GM21367 (cell line): Measurements from ENCODE around the gene HOXB3.

Source experiments
- ATAC-seq: cut with Tn5 transposase; IDR thresholded peaks from one replicate; pipeline ENCODE4 v1.9.1; 2021; ENCODE audit not compliant: unreplicated experiment

Gene HOXB3

DNA sequence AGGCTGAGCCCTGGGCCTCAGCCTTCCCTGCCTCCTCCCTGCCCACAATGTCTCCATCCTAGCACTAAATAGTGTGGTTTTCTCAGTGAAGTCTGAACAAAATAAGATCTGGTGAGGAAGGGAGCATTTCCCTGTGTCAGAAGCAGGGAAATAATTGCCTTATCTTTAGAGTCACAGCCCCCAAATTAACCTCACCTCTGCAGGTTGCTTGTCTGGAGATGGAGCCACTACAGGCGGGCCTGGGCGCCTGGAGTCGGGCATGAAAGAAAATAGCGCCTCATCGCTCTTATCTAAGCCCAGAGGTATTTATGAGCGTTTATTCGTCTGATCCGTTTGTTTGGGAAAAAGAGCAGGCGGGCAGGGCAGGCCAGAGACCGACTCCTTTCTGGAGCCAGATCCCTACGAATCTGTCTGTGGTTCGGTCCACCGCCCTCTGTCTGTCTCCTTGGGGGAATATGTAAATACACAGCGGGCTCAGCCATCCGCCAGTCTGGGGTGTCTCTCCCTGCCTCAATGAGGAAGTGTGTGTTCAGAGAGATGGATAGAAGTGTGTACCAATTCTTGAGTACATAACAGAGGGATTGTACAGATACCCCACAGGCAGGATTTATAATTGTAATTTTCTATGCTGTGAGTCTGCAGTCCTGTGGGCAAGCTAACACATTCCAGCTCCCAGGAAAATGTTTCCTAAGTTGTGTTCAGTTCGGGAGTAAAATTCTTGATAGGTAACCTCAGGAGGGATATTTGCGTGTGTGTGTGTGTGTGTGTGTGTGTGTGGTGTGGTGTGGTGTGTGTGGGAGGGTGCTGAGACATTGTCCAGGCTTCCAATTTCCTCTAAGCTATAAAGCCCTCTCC, 10.4 kb upstream of the HOXB3 start:
- no peak for ATAC-seq

DNA sequence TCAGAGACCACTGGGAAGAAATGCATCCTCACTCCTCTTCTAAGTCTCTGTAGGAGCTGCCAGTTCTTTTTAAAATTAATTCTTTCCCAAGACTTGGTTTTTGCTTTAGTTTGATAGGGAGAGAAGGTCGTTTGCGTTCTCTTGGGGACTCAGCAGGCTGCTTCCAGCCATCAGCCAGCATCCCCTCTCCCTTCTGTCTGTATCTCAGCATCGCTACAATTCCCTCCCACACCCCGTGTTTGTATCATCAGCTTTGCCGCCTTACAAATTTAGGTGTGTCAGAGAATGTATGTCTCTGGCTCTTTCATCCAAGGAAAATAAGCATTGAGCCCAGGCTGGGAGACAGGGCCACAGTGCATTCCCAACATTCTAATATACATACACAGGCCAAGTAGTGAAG, 9.3 kb upstream of the HOXB3 start:
- ATAC-seq = no peak

DNA sequence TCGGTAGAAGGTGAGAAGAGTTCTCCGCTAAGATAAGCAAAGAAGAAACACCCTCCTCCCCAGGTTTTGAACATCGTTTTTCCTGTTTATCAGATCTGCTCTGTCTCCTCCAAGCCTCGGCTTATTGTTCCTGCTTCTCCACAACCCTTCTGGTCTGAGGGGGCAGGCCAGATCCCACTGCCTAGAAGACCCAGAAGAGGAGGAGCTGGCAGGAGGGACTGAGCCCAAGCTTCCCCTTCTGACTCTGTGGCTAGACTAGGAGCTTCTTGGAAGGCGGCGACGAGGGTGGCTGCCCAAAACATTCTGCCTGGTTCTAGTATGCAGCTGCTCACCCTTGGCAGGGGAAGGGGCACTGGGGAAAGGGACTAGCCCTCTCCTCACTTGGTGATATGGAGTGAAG, 8.7 kb upstream of the HOXB3 start:
- no peak for ATAC-seq

DNA sequence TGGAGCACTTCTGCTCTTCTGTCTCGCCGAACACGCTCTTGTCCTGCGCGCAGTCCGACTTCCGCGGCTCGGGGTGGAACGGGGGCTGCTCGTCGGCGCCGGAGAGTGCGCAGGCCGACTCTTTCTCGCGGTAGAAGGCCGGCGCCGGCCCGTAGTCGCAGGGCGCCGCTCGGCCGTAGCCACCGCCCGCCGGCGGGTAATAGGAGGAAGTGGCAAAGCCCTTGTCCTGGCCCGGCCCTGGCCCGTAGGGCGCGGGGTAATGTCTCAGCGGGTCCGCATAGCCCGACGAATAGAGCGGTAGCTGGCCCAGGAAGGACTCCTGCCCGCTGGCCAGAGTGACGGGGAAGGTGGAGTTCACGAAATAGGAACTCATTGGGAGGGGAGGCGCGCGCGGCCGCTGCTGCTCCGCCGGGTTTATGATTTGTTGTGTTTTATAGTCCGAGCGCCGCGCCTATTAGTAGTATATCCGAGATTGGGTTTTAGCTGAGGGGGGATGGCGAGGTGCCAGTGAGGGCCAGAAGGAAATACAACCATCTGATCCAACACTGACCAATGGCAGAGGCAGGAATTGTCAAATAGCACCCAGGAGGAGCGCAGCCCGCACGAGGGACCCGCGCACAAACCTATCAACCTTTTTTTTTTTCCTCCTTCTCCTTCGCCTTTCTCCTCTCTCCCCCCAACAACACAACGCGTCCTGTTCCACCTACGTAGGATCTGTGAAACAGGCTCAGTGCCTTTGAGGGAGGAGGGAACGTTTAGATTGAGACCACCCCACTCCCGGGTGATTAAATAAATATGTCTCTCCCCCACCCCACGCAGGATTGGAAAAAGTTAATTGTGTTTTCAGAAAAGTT, 8.0 kb upstream of the HOXB3 start:
- no peak for ATAC-seq

DNA sequence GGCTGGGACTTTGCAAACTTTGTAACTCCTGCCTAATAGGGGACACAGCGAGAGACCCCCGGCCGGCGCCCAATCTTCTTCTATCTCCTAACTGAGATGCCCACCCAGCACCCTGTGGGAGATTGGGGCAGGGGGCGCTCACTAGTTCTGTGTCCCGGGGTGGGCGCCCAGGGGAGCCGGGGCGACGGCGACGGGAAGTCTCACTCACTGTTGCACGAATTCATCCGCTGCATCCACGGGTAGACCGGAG, 7.4 kb upstream of the HOXB3 start:
- no peak for ATAC-seq

DNA sequence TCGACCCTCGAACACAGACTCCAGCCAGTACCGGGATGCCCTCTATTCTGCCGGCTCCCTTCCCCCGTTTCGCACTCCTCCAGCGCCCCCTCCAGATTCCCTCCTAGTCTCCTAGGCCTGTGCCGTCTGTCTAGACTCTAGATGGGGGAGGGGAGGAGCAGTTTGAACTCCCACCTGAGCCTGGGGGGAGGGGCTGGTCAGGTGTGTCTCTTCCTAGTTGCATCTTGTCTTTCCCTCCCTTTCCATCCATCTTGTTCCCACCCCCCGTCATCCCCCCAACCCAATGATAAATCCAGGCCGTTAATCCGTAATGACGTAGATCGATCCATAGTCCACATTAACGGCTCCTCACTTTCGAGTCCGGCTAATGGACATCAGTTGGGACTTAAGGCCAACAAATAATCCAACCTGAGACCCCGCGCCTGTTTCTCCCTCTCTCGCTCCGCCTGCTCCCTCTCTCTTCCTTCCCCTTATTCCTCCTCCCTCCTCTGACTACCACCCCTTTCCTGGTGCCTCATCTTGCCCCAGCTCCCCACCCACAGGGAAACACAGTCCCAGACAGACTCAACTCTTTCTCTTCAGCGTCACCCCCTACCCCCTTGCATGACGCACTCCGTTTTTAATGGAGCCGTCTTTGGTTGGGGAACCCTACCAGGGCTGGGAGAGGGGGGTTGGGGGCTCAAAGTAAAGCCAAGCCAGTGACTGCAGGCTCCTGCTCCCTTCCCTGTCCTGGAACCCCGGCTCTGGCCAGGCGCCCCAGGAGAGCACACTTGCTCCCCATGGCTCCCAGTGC, 6.9 kb upstream of the HOXB3 start:
- no peak for ATAC-seq

DNA sequence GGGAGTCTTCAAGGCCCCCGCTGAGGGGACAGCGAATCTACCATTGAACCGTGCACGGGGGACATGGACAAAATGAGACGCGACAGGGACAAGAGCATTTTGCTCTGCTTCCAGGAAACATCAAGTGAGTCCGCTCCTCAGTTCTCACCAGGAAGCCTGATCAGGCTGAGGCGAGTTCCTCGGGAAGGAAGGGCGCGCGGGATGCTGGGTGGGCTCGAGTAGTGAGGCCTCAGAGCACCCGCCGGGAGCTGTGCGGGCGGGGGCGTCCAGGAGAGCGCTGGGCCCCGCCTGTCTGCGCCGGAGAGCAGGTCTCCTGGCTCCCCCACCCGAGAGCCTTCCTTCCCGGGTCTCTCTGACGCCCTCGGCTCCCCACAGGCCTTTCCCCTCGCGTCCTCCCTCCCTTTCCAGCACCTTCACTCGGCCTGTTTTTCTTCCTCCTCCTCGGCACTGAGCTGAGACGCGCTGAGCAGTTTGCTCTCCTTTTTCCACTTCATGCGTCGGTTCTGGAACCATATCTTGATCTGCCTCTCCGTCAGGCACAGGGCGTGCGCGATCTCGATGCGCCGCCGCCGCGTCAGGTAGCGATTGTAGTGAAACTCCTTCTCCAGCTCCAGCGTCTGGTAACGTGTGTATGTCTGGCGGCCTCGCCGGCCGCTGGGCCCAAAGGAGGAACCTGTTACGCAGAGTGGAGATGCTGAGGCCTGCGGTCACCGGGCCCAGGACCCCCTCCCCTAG, 6.1 kb upstream of the HOXB3 start:
- ATAC-seq = no peak

DNA sequence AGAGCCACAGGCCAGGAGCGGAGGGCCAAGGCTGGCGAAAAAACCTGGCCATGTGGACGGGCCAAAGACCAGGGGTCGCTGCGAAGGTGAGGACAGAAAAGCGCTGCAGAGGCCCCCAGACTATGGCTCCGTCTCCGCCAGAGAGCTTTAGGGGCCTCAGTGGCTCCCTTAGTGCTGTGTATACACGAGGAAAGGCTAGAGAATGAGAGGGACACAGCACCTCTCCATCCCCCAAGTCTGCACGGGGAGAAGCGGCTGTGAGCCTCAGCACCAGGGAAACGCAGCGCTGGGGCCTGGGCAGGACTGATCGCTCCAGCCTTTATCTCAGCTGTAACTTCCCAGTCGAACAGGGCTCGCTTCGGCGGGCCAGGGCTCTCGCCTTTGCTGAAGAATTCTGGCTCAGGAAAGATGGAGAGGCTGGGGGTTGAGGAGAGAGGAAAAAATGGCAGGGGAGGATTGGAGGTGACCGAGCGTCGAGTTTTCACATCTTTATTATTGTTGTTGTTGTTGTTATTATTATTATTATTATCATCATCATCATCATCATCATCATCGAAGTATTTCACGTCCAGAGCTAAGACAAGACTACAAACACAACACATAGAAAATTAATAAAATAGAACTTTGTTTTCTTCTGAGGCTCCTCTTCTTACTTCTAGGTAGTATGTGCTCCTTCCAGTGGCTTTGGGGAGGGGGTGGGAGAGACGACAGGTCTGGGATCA, 5.4 kb upstream of the HOXB3 start:
- ATAC-seq = no peak

DNA sequence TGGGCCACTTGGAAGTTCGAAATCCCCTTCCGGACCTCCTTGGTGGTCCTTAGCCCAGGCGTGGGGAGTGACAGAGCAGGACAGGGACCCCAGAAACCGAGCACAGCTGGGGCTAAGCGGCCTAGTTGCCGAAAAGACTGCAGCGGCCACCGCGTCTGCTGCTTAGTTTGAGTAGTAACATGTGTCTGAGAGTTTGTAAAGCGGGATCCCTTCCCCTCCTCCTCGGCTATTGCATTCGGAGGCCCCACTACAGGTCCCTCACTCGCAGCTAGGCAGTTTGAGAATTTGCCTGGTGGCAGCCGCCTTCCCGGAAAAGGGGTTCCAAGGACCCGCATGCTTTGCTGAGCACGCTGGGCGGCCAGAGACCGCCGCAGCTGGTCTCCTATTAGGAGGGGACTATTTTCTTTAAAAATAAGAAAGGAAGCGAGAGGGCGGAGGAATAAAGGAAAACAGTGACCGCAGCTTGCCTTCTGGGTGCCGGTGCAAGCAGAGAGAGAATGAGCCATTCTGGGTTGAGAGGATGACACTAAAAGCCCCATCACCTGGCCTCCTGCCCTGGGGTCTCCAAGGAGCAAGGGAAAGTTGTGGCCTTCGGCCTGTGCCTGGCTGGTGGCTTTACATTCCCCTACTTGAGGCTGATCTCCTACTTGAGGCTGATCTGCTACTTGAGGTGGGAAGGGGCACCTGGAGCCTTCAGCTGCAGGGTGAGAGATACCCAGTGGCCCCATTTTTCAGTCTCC, 4.7 kb upstream of the HOXB3 start:
- no peak for ATAC-seq

DNA sequence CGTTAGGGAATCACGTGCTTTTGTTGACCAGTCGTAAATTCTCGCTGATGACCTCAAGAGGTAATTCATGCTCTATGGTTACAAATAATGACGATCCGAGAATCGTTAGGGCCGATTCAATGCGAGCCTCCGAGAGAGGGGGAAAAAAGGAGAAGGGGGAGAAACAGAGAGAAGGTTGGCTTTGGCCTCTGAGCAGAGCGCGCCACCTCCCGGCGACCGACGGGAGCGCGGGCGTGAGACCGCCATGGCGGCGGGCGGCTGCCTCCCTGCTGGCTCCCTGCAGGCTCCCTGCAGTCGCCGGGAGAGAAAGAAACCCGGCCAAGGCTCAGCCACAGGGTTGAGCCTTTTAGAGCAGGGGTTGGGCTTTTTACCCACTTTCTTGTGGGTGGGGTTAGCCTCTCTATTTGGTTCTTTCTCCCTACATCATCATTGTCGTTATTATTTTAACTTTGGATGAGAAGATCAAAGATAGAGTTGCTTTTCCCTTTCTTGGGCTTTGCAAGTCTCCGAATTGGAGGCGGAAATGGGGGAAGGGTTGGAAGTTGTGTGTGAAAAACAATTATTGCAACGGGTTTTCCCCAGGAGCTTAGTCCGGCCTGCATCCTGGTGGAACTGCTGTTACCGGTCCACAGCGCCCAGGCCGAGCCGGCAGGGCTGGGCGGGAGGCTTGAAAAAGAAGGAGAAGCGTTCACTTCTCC, 3.9 kb upstream of the HOXB3 start:
- ATAC-seq = no peak

DNA sequence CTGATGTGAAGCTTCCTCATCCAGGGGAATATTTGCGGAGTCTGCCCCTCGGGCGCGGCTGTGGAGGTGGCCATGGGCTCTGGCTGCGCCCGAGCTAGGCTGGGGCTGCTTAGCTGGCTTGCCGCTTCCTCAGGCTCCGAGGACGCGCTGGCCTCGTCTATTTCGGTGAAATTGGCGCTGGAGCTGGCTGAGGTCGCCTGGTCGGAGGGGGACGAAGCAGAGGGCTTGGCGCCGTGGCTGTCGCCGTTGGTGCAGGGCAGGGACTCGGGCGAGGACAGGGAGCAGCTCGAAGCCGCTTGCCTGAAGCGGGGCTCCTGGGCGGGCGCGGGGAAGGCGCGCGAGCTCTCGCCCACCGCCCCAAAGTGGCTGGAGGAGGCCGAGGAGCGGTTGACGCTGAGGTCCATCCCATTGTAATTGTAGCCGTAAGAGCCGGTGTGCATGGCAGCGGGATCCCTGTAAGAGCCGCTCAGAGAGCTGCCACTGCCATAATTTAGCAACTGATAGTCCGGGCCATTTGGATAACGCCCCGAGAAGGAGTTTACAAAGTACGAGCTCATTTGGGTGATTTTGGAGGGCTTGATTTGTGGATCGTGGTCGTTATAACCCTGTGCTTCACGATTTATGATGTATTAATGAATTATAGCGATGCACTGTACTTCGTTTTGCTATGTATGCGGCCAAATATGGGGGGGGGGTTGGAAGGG, 3.2 kb upstream of the HOXB3 start, which contains the start of gene HOXB5:
TSS of gene HOXB5 (minus strand) at position 654 of the 704 bp plus-strand sequence. CDS start at position 557, 97 bp downstream.
- ATAC-seq = no peak

DNA sequence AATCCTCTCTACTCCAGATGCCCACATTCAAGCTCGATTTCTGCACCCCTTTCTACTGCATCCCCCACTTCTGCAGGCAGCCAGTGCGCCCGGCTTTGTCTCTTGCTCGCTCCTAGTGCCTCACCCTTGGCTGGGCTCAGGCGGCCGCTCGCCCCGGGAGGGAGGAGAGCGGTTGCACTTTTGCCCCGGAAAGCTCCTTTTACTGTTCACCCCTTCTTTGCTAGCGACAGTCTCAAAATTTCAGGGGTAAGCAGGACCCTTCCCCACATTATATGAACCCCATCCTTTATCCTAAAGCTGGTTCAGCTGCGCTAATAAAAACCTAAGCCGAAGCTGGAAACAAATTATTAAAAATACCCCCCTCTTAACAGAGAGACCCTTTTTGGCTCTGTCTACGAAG, 2.5 kb upstream of the HOXB3 start:
- ATAC-seq = no peak

DNA sequence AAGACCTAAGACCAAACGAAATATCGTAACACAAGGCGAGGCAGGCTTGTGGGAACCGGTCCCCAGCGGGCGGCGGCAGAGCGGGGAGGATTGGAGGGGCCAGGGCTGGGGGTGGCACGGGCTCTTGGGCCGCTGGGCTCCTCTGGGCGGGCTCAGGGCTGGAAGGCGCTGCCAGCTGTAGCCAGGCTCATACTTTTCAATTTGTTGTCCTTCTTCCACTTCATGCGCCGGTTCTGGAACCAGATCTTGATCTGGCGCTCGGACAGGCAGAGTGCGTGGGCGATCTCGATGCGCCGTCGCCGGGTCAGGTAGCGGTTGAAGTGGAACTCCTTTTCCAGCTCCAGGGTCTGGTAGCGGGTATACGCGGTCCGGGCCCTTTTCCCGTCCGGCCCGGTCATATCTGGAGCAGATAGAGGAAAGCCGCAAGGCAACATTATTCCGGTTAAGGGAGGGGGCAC, 2.0 kb upstream of the HOXB3 start:
- no peak for ATAC-seq

DNA sequence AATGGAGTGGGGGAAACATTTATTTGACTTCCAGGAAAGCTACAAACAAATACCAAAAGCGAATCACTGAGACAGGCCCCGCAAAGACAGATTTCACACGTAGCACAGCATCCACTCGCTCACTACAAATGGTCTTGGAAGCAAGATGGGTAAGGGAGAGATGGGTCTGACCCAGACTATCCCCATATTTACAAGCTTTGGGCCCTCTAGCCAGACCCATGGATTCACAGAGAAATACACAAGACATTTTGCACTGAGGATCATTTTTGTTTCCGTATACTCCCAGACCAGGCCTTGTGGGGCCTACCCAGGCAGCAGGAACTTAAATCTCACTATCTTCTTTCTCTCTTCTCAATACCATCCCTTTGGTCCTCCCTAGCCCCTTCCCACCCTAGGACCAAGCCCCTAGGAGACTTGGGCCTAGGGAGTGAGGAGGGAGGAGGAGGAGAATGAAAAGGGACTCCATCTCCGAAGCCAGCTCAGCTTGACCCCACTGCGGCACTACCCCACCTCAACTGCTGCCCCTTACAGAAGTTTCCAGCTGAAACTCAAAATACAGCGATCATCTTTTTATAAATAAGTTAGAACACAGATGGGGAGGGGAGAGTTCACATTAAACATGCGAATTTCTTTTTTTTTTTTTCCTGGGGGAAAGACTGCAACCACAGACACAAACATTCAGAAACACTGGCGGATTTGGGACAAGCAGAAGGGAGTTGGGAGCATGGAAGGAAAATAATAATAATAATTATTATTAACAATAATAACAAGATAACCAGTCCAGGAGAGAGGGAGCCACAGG, 1.4 kb upstream of the HOXB3 start:
- no peak for ATAC-seq

DNA sequence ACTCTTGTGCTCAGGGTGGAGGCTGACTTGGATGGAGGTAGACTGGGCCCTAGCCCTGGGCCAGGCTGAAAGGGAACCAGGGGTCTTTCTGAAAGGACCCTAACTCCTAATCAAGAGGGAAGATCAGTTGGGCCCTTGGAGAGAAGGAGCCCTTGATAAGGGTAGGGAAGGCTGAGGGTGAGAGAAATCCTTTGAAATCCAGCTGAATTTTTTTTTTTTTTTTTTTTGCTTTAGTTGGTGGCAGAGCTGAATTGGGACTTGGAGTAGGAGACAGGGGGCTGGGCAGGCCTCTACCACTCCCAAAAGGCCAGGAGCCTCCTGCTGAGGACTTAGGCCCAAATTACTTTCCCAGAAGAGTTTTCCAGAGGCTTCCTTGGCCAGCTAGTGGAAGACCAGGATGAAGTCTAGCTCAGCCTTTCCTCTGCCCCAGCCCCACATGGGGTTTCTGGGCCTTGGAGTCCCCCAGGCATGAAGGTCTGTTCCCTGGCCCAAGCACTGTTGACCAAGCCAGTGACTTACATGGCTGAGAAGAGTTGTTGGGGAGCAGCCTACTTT, 643 bp upstream of the HOXB3 start:
- ATAC-seq = no peak

DNA sequence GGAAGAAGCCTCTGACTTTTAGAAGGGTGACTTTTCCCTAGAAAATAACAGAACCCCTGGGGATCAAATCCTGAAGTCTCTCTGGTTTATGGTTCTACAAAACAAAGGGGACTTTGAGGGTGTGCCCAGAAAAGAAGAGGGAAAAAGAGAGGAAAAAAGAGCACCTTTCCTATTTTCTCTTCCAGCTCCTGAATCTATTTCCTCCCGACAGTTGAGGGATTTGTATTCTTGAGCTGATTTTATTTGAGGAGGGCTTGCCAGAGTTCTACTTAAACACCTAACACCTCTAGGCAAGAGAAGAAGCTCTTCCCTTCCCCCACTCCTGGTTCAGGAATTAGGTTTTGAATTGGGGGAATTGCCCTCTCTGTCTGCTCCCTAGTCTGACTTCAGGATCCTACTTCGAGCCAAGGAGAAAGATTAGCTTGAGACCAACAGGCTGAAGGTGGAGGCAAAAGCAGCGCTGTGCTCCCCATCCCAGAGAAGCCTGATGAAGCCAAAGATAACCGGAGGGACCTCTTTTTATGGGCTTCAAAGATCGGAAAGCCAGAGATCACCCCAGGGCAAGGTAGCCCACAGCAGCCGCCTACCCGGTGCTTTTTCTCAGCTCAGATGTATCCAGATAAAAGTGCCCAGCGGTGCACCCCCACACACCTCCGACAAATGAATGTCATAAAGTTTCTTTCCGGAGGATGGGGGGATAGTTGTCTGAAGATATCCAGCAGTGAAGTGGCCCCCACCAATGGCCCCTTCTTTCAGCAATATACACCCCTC, 796 bp downstream of the HOXB3 start:
- no peak for ATAC-seq
